A673 (cell line): Measurements from ENCODE around the gene GNLY.

Source experiments
- EZH2 ChIP-seq: fragments of 200-600 bp; sonication (generic); IDR thresholded peaks from 2 replicates; pipeline ENCODE4 v1.6.1; 2017; ENCODE audit warnings: borderline replicate concordance, low read depth, mild to moderate bottlenecking, mixed read lengths, antibody characterized with exemption, low read length; ENCODE audit not compliant: poor library complexity, severe bottlenecking
- TF ChIP-seq, protein P1 (sequence below): fragments of 300-800, 200-600 bp; sonication (generic); conservative IDR thresholded peaks from 2 replicates; pipeline ENCODE4 v1.5.1; 2017; ENCODE audit warnings: low read depth, mild to moderate bottlenecking, antibody characterized with exemption, low read length, moderate library complexity, mixed read lengths

DNA sequence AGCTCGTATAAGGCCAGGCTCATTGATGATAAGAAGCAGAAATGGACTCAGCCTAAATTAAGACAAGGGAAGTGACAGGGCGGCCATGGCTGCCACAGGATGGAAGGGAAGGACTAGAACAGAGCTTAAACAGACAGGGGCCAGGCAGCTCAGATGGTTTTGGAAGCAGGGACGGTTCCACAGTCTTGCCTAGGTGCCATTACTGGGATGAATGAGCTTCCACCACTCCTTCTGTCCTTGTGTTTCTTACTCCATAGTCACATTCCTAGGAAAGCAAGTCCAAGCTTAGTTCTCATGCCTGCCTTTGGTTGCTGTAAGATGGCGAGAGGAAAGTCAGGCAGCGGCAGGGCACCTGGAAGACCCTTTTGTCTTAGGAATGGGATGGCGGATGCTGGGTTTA lies 11.9 kb downstream of the GNLY start:
- TF ChIP-seq, protein P1, sequence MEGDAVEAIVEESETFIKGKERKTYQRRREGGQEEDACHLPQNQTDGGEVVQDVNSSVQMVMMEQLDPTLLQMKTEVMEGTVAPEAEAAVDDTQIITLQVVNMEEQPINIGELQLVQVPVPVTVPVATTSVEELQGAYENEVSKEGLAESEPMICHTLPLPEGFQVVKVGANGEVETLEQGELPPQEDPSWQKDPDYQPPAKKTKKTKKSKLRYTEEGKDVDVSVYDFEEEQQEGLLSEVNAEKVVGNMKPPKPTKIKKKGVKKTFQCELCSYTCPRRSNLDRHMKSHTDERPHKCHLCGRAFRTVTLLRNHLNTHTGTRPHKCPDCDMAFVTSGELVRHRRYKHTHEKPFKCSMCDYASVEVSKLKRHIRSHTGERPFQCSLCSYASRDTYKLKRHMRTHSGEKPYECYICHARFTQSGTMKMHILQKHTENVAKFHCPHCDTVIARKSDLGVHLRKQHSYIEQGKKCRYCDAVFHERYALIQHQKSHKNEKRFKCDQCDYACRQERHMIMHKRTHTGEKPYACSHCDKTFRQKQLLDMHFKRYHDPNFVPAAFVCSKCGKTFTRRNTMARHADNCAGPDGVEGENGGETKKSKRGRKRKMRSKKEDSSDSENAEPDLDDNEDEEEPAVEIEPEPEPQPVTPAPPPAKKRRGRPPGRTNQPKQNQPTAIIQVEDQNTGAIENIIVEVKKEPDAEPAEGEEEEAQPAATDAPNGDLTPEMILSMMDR = no peak
- no peak for TF ChIP-seq EZH2
